Sigmoid colon (tissue), 7 donors: ENCODE measurements around the gene GSK3B. TPM values are rescaled to one million over a fixed set of nuclear protein-coding genes. Genes with fewer than 3 reads are reported as not detected.

ENCODE experiments used
- DNase-seq: peaks from one replicate; pipeline ENCODE4 v3.0.0-alpha.2; 2019
- H3K27ac ChIP-seq, 4 donors: fragments of 200-600 bp; sonication (generic); one replicate each; pipeline ENCODE4 v1.5.1; 2016 to 2019; ENCODE audit warnings: mild to moderate bottlenecking in 1 of 4
- H3K27me3 ChIP-seq, 3 donors: fragments of 200-600 bp; sonication (generic); one replicate each; pipeline ENCODE4 v1.5.1; 2019; ENCODE audit warnings: mild to moderate bottlenecking in 1 of 3
- H3K36me3 ChIP-seq, 4 donors: fragments of 200-600 bp; sonication (generic); one replicate each; pipeline ENCODE4 v1.5.1; 2016 to 2019
- H3K4me1 ChIP-seq, 4 donors: fragments of 200-600 bp; sonication (generic); one replicate each; pipeline ENCODE4 v1.5.1; 2017 to 2019
- H3K4me3 ChIP-seq, 4 donors: fragments of 200-600 bp; sonication (generic); one replicate each; pipeline ENCODE4 v1.5.1; 2017 to 2019; ENCODE audit warnings: mild to moderate bottlenecking in 2 of 4, moderate library complexity in 1 of 4
- H3K9me3 ChIP-seq, 4 donors: fragments of 200-600 bp in 3 of 4; sonication (generic) in 3 of 4; one replicate each; pipeline versions ENCODE4 v1.5.1 to v1.6.1; 2013 to 2019
- CTCF ChIP-seq, 4 experiments: fragments of 450-650 bp in 3 of 4; fragments of 200-600 bp in 1 of 4; IDR thresholded peaks; one replicate each; pipeline ENCODE4 v1.5.1; 2016 to 2019; ENCODE audit warnings: antibody characterized with exemption in 4 of 4, mild to moderate bottlenecking in 3 of 4, moderate library complexity in 2 of 4
- EP300 ChIP-seq, 4 donors: sonication (generic); formaldehyde crosslinking; IDR thresholded peaks; one replicate each; pipeline ENCODE4 v1.6.1; 2017; ENCODE audit warnings: antibody characterized with exemption in 4 of 4
- POLR2A ChIP-seq, 2 donors: fragments of 450-650 bp; IDR thresholded peaks; one replicate each; pipeline ENCODE4 v1.6.1; 2016; ENCODE audit warnings: antibody characterized with exemption in 2 of 2, mild to moderate bottlenecking in 2 of 2, moderate library complexity in 2 of 2
- POLR2AphosphoS5 ChIP-seq, 4 donors: sonication (generic); formaldehyde crosslinking; IDR thresholded peaks; one replicate each; pipeline ENCODE4 v1.6.1; 2017; ENCODE audit warnings: antibody characterized with exemption in 4 of 4
- WGBS, 2 donors: extraction: QIAGEN DNeasy Blood & Tissue Kit; methylation state at CpG; one replicate each; pipeline ENCODE4 v1.1.7; 2013; 5-methylcytosine and 5-hydroxymethylcytosine counted together
- intact Hi-C: fragments of 100-400 bp; cut with DNase I; formaldehyde crosslinking; loops from one replicate; pipeline ENCODE4 v1.15.1; 2023
- polyA plus RNA-seq, 3 donors: library from polyadenylated mRNA; stranded (reverse); fragments of 200-250 nt; gene quantifications; one replicate each; pipeline ENCODE4 v1.2.3, GENCODE V29; 2013
- total RNA-seq, 4 donors: library from RNA; depleted of rRNA; stranded (reverse); fragments of >200 nt; gene quantifications; one replicate each; pipeline ENCODE4 v1.1.0, GENCODE V29; 2016
- donor health status: healthy with polysubstance abuse.
- donor health status: Bipolar disorder and iron deficiency.
- donor health status: healthy.

The GSK3B gene
- total and polyA plus RNA-seq, 7 donors: 11.4 to 36.8 (median 23.2) TPM

GRCh38 chr3:119794971-119795612 is 299.2 kb downstream of the GSK3B start:
- no peaks in the 10 kb centered on the region for H3K27me3 ChIP-seq
- 30 to 63% methylated on average over 5 of the region's 5 CpGs for WGBS, 2 donors
- H3K27ac ChIP-seq: no peak overlapping the region
- H3K4me1 ChIP-seq: no peaks in the 10 kb centered on the region
- DNase-seq: no peak
- no peaks in the 10 kb centered on the region for H3K36me3 ChIP-seq
- no peak overlapping the region for H3K4me3 ChIP-seq
- intact Hi-C loops: no loop called here
- H3K9me3 ChIP-seq: no peaks in the 10 kb centered on the region
- TF ChIP-seq CTCF (IDR thresholded peaks at IDR 0.05) (no peak), EP300 (IDR thresholded peaks at IDR 0.05) (no peak), POLR2A (IDR thresholded peaks at IDR 0.05) (no peak), POLR2AphosphoS5 (IDR thresholded peaks at IDR 0.05) (no peak)

- no peaks in the 10 kb centered on the region for H3K27me3 ChIP-seq
- no peak overlapping the region for H3K4me3 ChIP-seq
- no peak overlapping the region for H3K27ac ChIP-seq
- no peak for TF ChIP-seq POLR2A (IDR thresholded peaks at IDR 0.05)
- no peak for TF ChIP-seq EP300 (IDR thresholded peaks at IDR 0.05)
- no peak for TF ChIP-seq CTCF (IDR thresholded peaks at IDR 0.05)
- no peak for TF ChIP-seq POLR2AphosphoS5 (IDR thresholded peaks at IDR 0.05)
- no peaks in the 10 kb centered on the region for H3K36me3 ChIP-seq
- H3K9me3 ChIP-seq: no peaks in the 10 kb centered on the region
- WGBS, 2 donors: 94 to 98% methylated on average over 2 of the region's 2 CpGs
- no peak for DNase-seq
- intact Hi-C loops: no loop called here
- H3K4me1 ChIP-seq: no peaks in the 10 kb centered on the region
Measured at GRCh38 chr3:119794401-119794800, 299.8 kb downstream of the GSK3B start.

DNA sequence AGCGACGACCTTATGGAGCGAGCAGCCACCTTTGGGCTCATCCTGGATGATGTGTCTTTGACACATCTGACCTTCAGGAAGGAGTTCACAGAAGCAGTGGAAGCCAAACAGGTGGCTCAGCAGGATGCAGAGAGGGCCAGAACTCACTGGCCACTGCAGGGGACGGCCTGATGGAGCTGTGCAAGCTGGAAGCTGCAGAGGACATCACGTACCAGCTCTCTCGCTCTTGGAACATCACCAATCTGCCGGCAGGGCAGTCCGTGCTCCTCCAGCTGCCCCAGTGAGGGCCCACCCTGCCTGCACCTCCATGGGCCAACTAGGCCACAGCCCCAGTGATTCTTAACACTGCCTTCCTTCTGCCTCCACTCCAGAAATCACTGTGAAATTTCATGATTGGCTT is 302.0 kb downstream of the GSK3B start:
- DNase-seq: no peak
- Histone ChIP-seq H3K4me1 (no peaks in the 10 kb centered on the region), H3K4me3 (no peak overlapping the region), H3K27ac (no peak overlapping the region), H3K27me3 (no peaks in the 10 kb centered on the region), H3K9me3 (no peaks in the 10 kb centered on the region), H3K36me3 (no peaks in the 10 kb centered on the region)
- intact Hi-C loops: no loop called here
- TF ChIP-seq CTCF (IDR thresholded peaks at IDR 0.05) (no peak), POLR2A (IDR thresholded peaks at IDR 0.05) (no peak), EP300 (IDR thresholded peaks at IDR 0.05) (no peak), POLR2AphosphoS5 (IDR thresholded peaks at IDR 0.05) (no peak)
- 95 to 97% methylated on average over 8 of the region's 8 CpGs for WGBS, 2 donors

DNA sequence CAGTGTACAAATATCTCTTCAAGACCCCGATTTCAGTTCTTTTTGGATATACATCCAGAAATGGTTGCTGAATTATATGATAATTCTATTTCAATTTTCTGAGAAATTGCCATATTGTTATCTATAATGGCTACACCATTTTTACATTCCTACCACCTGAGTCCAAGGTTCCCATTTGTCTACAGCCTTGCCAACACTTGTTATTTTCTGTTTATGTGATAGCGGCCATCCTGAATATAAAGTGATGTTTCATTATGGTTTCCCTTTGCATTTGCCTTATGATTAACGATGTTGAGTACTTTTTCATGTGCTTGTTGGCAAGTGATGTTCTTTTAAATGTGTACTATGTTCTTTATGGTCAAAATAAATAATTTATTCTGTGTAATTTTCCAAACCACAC is 303.9 kb downstream of the GSK3B start:
- Histone ChIP-seq H3K4me3 (no peak overlapping the region), H3K4me1 (no peaks in the 10 kb centered on the region), H3K27me3 (no peaks in the 10 kb centered on the region), H3K36me3 (no peaks in the 10 kb centered on the region), H3K27ac (no peak overlapping the region), H3K9me3 (no peaks in the 10 kb centered on the region)
- intact Hi-C loops: no loop called here
- no peak for DNase-seq
- no peak for TF ChIP-seq POLR2AphosphoS5 (IDR thresholded peaks at IDR 0.05)
- no peak for TF ChIP-seq POLR2A (IDR thresholded peaks at IDR 0.05)
- TF ChIP-seq EP300 (IDR thresholded peaks at IDR 0.05): no peak
- TF ChIP-seq CTCF (IDR thresholded peaks at IDR 0.05): no peak
- WGBS, 2 donors: 95 to 97% methylated on average over 3 of the region's 3 CpGs

DNA sequence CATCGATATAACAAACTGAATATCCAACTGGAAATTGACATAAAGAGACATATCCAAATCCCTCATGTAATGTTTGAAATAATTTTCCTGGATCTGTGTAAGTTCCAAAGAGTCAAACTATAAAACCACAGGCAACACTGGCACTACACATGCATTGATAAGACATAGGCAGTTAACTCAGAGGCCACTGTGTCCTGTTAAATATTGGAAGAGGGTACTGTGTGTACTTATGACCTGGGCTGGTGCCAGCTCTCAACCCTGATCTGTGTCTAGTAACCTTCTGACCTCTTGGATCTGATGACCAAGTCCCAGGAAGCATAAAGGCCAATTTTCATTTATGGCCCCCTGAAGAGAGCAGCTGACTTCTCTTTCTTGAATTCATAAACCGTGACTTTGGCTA is 307.8 kb downstream of the GSK3B start:
- no peak for TF ChIP-seq POLR2A (IDR thresholded peaks at IDR 0.05)
- TF ChIP-seq POLR2AphosphoS5 (IDR thresholded peaks at IDR 0.05): no peak
- no peak for TF ChIP-seq EP300 (IDR thresholded peaks at IDR 0.05)
- TF ChIP-seq CTCF (IDR thresholded peaks at IDR 0.05): no peak
- WGBS, 2 donors: 73 to 88% methylated on average over 2 of the region's 2 CpGs

More for the DNA sequence above, 307.8 kb downstream of the GSK3B start:
- H3K27me3 ChIP-seq: no peaks in the 10 kb centered on the region
- H3K9me3 ChIP-seq: no peaks in the 10 kb centered on the region
- no peak for DNase-seq
- intact Hi-C loops: no loop called here
- H3K4me1 ChIP-seq: no peaks in the 10 kb centered on the region
- H3K27ac ChIP-seq: no peak overlapping the region
- no peaks in the 10 kb centered on the region for H3K36me3 ChIP-seq
- no peak overlapping the region for H3K4me3 ChIP-seq
